Kidney (tissue), 14 donors: Measurements from ENCODE around the gene PPP6R3. TPM values are rescaled to one million over a fixed set of nuclear protein-coding genes. Genes with fewer than 3 reads are reported as not detected.
"Not testable (repeated sequence)": the region's sequence is repeated elsewhere in the genome, so short reads cannot be mapped to it uniquely, and the experiment has no call there.

Source experiments
- DNase-seq, 5 donors: peaks; one replicate each; pipeline ENCODE4 v3.0.0-alpha.2; 2013 to 2020
- FAIRE-seq: peaks from 2 replicates; lab custom pipeline; 2012; peaks lifted over from hg19 to GRCh38; lab: Jason Lieb, UNC
- H3K27ac ChIP-seq, 2 donors: one replicate each; pipeline ENCODE4 v1.7.0; 2013; ENCODE audit warnings: low read depth in 2 of 2, low read length in 2 of 2, inconsistent platforms in 1 of 2
- H3K27me3 ChIP-seq: one replicate; pipeline ENCODE4 v1.7.1; 2013; ENCODE audit warnings: low read length, inconsistent platforms; ENCODE audit not compliant: control insufficient read depth, insufficient read depth
- H3K36me3 ChIP-seq, 3 donors: one replicate each; pipeline versions ENCODE4 v1.7.0 to v1.7.1; 2013; ENCODE audit warnings: low read length in 3 of 3, control low read depth in 1 of 3, inconsistent platforms in 1 of 3; ENCODE audit not compliant: insufficient read depth in 3 of 3, control insufficient read depth in 2 of 3
- H3K4me1 ChIP-seq, 3 donors: one replicate each; pipeline versions ENCODE4 v1.7.0 to v1.7.1; 2013; ENCODE audit warnings: low read length in 3 of 3, inconsistent platforms in 1 of 3, low read depth in 1 of 3; ENCODE audit not compliant: control insufficient read depth in 2 of 3, insufficient read depth in 2 of 3
- H3K4me3 ChIP-seq, 3 donors: one replicate each; pipeline versions ENCODE4 v1.7.0 to v1.8.1; 2013; ENCODE audit warnings: low read length in 3 of 3, control low read depth in 1 of 3, inconsistent platforms in 1 of 3
- H3K9ac ChIP-seq, 3 donors: one replicate each; pipeline versions ENCODE4 v1.7.0 to v1.7.1; 2013; ENCODE audit warnings: low read length in 3 of 3, control low read depth in 1 of 3, inconsistent platforms in 1 of 3
- H3K9me3 ChIP-seq, 3 donors: one replicate each; pipeline versions ENCODE4 v1.7.0 to v1.7.1; 2013; ENCODE audit warnings: low read length in 3 of 3, control low read depth in 1 of 3, inconsistent platforms in 1 of 3; ENCODE audit not compliant: control insufficient read depth in 2 of 3, insufficient read depth in 1 of 3
- CTCF ChIP-seq: IDR thresholded peaks from 3 replicates; pipeline ENCODE4 v1.5.1; 2012; ENCODE audit warnings: mild to moderate bottlenecking, moderate library complexity, borderline replicate concordance; ENCODE audit not compliant: insufficient read depth; ENCODE audit errors: extremely low read depth
- intact Hi-C: fragments of 100-400 bp; cut with DNase I; formaldehyde crosslinking; loops from one replicate; pipeline ENCODE4 v1.11.1; 2022
- polyA plus RNA-seq: library from polyadenylated mRNA; stranded (reverse); fragments of 350-450 nt; fragmentation: Illumina TruSeq; extraction: RNeasy Lipid Tissue Mini Kit (QIAGEN cat#74804); gene quantifications from one replicate; pipeline ENCODE4 v1.2.3, GENCODE V29; 2014; ENCODE audit warnings: low read depth, low replicate concordance; ENCODE audit not compliant: insufficient read depth
- total RNA-seq: library from RNA; stranded (reverse); fragmentation: NEBNext Ultra II Directional; extraction: Animal tissue kit (Norgen Biotek cat#: 25700); gene quantifications from one replicate; pipeline ENCODE4 v1.2.1, GENCODE V29; 2021
- donor health status: control.
- donor health status: control.
- donor health status: control.
- donor health status: control.
- donor health status: control.
- donor health status: DM: yes; HTN: yes; CAD: no.
- donor health status: Normal renal cell carcinoma (clear cell type).

The PPP6R3 gene
- total and polyA plus RNA-seq, 2 donors from 2014 or later = 30.3 to 108 TPM

- TF ChIP-seq CTCF = no peak
- H3K9ac ChIP-seq = no peak overlapping the region
- H3K4me1 ChIP-seq = no peaks in the 10 kb centered on the region
- no peaks in the 10 kb centered on the region for H3K27me3 ChIP-seq
- no peak overlapping the region for H3K27ac ChIP-seq
- H3K4me3 ChIP-seq = no peak overlapping the region
- intact Hi-C loops = no loop called here
- DNase-seq = no peak
- no peaks in the 10 kb centered on the region for H3K9me3 ChIP-seq
- FAIRE-seq = no peak
- no peaks in the 10 kb centered on the region for H3K36me3 ChIP-seq
Measured at GRCh38 chr11:68621826-68622225, 161.3 kb downstream of the PPP6R3 start.

GRCh38 chr11:68623706-68624105, 163.2 kb downstream of the PPP6R3 start:
- H3K4me3 ChIP-seq, H3K36me3 ChIP-seq, H3K4me1 ChIP-seq, FAIRE-seq, intact Hi-C loops, DNase-seq, H3K27ac ChIP-seq, H3K9ac ChIP-seq, H3K9me3 ChIP-seq, H3K27me3 ChIP-seq: not testable (repeated sequence)

GRCh38 chr11:68625069-68625468, 164.5 kb downstream of the PPP6R3 start:
- DNase-seq, H3K27ac ChIP-seq, H3K9ac ChIP-seq, intact Hi-C loops, H3K4me3 ChIP-seq, H3K4me1 ChIP-seq, FAIRE-seq, H3K36me3 ChIP-seq, H3K27me3 ChIP-seq, H3K9me3 ChIP-seq: not testable (repeated sequence)

GRCh38 chr11:68626236-68626635, 165.7 kb downstream of the PPP6R3 start:
- H3K9me3 ChIP-seq, FAIRE-seq, H3K27ac ChIP-seq, intact Hi-C loops, H3K27me3 ChIP-seq, H3K9ac ChIP-seq, H3K4me1 ChIP-seq, H3K4me3 ChIP-seq, DNase-seq, H3K36me3 ChIP-seq: not testable (repeated sequence)

GRCh38 chr11:68628837-68629236, 168.3 kb downstream of the PPP6R3 start:
- FAIRE-seq, H3K9ac ChIP-seq, H3K36me3 ChIP-seq, intact Hi-C loops, DNase-seq, H3K4me1 ChIP-seq, H3K27me3 ChIP-seq, H3K27ac ChIP-seq, H3K9me3 ChIP-seq, H3K4me3 ChIP-seq: not testable (repeated sequence)

GRCh38 chr11:68632375-68632774, 171.8 kb downstream of the PPP6R3 start:
- H3K4me3 ChIP-seq = not testable (repeated sequence)

More at GRCh38 chr11:68632375-68632774, 171.8 kb downstream of the PPP6R3 start:
- H3K36me3 ChIP-seq, H3K27me3 ChIP-seq, intact Hi-C loops, H3K4me1 ChIP-seq, FAIRE-seq, H3K27ac ChIP-seq, DNase-seq, H3K9ac ChIP-seq, H3K9me3 ChIP-seq: not testable (repeated sequence)
